NCI-H748 treated with DMSO at 0.1 percent for 48 hours (cell line): ENCODE measurements around the gene ZFHX3.

Experiments
- DNase-seq: peaks from one replicate; lab custom pipeline; 2025; lab: John Stamatoyannopoulos, UW

The ZFHX3 gene

DNA sequence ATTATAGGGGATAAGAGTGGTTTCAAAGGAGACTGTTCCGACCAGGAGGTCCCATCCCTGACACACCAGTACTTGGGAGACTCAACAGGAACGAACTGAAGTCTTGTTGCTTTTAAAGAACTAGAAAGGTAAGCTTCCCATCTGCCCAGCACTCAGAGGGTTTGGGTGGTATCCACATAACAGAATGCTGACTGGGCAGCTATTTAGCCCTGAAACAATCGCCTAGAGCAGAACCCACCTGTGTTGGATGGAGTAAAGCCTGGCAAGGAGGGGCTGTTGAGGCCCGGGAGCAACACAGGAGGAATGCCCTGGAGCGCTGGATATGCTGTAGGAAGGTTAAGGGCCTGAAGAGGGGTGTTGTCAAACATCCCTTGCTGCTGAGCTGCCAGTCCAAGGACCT, 254.9 kb downstream of the ZFHX3 start:
- no peak for DNase-seq

DNA sequence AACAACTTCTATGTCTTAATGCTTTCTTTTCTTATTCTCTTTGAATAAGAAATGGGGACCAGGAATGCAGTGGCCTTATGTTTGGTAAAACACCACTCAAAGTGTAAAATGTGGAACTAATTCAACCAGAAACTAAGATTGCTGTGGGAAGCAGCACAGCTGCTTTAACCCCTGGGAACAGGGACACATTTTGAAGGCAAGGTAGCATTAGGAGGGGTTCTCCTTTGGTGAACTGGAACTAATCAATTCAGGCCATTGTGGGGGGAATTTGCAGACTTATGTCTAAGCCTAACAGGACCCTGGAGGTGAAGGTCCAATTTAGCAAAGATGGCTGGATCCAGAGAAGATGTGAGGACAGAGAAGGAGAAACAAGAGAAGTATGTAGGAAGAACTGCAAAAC, 256.1 kb downstream of the ZFHX3 start:
- no peak for DNase-seq

DNA sequence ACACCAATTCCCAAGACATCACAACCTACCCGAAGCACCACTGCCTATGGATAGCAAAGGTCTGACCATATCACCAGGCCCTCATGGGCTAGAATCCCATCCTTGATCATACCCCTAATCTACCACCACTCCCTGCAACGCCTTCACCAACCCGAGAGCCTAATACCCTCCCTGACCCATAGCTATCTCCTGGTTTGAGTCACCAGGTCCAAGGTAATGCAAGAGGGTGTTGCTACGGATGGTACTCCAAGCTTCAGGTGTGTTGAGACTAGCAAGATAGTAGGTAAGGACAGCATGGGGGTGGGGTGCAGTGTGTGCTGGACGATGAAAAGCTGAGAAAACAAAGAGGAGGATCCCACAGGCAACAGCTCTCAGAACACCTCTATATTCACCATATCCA, 258.0 kb downstream of the ZFHX3 start:
- no peak for DNase-seq

DNA sequence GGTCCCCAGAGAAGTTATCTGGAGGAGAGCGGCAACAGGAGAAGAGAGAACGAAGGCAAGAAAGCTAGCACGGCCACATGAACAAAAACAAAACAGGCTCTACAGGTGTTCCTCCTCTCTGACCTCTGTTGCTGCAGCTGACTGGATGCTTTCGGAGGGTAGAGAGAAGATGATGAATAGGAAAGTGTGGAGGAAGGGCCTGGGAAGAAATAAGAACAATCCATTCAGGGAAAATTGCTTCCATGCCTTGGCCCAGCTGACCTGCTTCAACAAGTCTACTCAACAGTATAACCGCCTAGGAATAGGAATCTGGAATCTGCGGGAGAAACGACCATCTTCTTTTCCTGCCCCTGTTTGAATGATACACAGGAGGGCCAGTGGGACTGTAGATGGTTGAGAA, 258.5 kb downstream of the ZFHX3 start:
- DNase-seq, result no peak

DNA sequence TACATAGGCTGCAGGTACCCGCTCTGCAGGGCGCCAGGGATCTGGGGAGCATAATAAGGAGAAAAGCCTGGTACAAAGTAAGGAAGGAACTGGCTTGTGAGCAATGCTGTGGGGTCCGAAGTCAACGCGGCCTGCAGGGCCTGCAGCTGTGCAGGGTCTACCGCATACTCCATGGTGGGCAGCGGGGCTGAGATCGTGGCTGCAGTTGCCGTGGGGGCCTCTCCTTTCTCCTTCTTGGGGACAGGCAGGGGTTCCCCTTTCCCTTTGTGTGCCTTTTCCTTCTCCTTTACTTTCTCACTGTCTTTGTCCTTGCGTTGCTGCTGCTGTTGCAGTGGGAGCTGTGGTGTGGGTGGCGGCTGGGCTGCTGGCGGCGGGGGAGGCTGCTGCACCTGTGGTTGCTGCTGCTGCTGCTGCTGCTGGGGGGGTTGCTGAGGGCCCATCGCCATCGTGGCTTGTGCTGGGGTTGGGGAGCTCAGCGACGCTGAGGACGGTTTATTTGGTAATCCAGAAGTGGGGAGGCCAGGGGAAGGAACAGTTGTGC, 259.6 kb downstream of the ZFHX3 start:
- no peak for DNase-seq

DNA sequence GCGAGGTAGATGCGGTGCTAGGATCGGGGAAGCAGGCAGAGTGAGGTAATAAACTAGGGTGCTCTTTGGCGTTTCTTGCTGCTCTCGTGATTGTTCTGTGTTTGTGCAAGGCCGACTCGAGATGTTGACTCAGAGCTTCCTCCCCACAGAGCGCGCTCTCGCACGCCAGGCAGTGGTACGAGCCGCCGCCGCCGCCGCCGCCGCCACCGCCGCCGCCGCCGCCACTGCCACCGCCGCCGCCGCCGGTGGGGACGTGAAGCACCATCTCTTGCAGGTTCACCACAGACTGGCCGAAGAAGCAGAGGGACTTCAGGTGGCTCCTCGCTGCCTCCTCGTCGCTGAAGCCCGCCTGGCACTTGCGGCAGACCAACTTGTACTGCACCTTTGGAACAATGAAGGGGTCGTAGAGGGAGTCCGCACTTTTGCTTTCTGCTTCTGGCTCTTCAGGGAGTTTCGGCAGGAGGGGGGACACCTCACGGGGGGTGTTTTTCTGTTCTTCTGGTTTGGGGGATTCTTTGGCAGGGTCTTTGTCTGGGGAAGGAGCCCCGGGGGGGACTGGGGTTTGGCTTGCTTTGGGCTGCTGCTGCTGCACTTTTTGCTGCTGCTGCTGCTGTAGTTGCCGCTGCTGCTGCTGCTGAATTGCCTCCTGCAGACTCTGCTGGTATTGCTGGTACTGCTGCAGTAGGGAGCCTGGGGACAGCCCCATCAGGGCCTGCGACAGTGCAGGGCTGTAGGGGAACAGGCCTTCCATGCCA, 260.2 kb downstream of the ZFHX3 start:
- DNase-seq, result no peak

DNA sequence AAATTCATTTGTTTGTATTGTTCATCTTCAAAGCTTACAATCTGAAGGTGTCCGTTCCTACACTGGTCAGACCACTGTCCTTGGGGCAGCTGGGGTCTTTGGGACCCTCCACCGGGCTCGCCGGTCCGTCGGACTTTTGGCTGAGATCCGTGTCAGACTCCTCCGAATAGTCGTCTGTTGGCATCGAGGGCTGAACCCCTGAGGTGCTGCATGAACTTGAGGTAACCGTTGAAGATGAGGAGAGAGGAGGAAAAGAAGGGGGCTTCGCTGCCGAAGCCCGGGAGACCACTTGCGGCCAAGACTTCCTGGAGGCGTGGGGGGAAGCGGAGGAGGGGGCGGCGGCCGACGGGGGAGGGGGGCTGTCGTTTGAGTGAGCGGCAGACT, 260.8 kb downstream of the ZFHX3 start:
- no peak for DNase-seq

DNA sequence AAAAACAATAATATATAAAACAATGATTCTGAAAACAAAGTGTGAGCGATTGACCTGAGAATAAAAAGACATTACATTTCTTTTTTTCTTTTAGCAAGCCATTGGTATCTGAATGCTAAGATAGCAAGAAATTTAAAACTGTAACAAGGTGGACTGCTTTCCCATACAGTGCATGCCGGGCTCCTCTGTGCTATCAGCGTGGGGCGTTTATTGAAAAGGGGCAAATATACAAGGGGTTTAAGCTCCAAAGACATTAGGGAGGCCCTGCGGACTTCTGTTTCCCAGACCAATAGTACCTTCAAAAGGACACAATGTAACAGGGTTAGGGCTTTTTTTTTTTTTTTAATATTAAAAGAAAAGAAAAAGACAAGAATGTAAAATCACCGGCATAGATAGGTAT, 261.3 kb downstream of the ZFHX3 start:
- no peak for DNase-seq

DNA sequence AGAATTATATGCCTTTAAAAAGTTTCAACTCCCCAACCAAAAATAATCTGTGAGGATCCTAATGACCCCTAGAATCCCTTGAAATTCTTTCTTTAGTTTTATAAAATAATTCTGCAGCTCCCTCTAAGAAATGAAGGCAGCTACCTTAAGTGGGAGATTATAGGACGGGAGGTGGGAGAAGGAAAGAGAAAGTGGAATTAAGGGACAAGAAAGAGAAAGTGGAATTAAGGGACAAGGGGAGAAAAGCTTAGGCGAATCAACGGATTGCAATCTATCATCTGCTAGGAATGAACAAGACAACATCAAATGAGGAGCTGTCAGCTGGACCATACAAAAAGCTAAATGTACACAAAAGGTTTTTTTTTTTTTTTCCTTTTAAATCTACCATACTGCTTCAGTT, 262.0 kb downstream of the ZFHX3 start:
- DNase-seq, result no peak

DNA sequence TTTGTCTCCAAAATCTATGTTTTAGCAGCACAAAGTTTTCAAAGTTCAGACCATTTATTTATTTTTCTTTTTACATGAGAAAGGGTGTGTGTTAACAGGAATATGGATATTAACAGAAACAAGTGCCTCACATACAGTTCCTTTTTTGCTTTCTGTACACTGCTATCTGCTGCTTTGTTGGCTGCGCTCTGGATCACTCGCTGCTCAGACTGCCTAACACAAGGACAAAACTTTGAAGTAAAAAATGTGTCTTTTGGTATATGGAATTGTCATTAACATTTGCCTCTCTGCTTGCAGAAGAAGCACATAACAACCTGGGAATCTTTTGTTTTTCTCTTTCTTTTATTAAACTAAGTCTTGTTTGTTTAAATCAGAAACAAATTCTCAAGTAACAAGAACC, 262.8 kb downstream of the ZFHX3 start:
- DNase-seq, result no peak

DNA sequence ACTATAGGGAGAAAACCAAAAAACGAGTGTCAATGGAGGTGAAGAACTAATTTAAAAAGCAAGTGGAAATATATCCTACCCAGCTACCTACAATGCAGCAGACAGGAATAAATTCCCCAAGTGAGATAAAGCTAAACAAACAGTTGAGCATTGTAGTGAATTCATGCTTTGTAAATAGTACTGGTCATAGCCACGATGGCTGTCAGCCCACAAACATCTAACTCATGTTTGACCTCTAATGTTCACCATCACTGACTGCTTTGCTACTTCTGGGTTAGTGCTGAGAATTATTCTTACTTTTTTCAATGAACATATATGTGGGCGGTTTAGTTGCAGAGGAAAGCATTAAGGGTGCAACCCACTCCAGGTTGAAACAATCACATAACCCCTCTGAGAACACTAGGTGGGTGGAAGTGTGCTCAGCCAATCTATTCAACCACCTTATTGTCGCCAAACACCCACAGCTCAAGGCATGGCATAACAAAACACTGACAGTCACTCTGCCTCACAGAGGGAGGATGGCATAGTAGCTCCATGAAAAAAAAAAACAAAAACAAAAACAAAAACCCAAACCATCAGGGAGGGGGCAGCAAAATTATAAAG, 264.1 kb downstream of the ZFHX3 start:
- DNase-seq, result no peak

DNA sequence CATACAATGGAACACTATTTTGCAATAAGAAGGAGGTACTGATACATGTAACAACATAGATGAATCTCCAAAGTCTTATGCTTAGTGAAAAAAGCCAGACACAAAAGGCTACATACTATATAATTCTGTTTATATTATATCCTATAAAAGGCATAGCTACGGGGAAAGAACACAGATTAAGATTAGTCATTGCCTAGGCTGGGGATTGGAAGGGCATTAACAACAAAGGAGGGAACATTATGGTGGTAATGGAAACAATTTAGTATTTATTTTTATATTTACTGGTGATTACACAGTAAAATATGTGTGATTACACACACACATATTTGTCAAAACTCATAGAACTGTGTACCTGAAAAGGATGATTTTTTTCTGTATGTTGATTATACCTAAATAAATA, 278.1 kb downstream of the ZFHX3 start:
- DNase-seq, result no peak

DNA sequence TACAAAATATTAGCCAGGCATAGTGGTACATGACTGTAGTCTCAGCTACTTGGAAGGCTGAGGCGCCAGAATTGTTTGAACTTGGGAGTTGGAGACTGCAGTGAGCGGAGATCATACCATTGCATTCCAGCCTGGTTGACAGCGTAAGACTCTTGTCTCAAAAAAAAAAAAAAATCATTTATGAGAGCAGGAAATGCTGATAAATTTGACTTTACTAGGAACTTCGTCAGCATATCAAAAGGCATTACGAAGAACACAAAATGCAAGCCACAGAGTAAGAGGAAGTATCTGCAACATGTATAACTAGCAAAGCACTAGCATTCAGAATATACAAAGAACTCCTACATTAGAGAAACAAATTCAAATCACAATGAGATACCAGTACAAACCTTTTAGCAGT, 279.3 kb downstream of the ZFHX3 start:
- DNase-seq, result no peak

DNA sequence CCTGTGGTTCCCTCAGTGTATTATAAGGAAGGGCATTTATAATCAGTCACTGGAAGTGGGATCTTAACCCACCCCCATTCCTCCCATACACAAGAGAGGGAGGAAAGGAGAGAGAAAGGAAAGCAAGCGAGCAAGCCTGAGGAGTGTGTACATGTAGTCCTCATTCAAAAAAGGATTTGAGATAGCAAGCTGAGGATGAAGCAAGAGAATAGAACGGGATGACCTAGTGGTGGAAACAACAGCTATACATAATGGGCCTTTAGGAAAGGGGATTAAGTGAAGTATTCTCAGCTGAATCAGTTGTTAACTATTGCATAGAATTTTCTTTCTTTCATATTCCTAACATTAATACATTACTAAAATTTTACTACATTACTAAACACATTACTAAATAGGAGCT, 281.4 kb downstream of the ZFHX3 start:
- DNase-seq, result no peak

DNA sequence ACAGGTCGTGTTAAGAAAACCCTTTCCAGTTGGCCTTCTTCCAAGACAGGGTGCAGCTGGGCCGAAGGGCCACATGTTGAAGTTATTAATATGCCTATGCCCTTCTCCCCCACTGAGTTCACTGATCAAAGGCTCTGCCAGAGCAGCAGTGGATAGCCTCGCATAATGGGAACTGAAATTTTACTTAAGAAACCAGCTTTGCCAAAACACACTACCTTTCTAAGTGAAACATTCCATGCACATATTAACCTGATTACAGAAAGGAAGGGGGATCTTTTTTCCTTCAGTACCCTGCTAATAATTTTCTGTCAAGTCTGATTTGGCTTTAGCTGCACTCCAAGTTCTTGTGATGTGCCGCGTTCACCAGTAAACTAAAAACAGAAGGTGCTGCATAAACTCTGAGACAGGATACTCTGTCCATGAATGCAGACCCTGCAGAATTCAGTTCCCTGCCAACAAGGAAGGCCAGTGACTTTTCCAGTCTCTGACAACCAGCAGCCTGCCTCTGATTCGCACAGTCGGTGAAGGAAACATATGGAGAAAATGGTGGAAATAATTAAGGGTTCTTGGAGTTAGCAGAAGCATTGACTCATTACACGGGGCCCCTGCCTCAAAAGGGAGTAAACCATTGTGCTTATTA, 283.8 kb downstream of the ZFHX3 start:
- no peak for DNase-seq

DNA sequence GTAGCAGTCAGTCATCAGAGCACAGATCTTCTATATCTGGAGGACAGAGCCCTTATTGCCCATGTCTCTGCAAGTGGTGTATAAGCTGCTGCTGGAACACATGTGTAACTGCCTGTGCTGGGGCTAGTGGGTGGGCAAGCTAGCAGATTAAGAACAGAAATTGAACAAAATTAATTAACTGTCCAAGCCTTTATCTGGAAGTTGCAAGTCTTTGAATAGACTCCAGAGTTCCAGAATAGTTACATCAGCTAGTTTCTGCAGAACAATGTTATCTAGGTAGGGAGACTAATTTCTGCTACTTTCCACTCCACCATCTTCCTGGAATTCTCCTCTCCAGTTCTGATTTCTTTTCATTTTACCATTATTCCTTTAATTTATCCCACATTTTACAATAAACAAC, 287.3 kb downstream of the ZFHX3 start:
- no peak for DNase-seq

DNA sequence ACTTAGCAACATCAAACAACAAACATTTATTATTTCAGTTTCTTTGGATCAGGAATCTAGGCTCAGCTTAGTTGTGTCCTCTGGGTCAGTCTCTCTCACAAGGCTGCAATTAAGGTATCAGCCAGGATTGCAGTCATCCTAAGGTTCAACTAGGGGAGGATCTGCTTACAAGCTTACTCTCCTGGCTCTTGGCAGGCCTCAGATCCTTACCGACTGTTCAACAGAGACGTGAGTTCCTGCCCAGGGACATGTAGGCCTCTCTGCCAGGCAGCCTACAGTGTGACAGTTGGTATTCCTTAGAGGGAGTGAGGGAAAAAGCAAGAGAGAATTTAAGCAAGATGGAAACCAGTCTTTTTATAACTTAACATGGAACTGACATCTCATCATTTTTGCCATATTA, 294.0 kb downstream of the ZFHX3 start:
- no peak for DNase-seq

DNA sequence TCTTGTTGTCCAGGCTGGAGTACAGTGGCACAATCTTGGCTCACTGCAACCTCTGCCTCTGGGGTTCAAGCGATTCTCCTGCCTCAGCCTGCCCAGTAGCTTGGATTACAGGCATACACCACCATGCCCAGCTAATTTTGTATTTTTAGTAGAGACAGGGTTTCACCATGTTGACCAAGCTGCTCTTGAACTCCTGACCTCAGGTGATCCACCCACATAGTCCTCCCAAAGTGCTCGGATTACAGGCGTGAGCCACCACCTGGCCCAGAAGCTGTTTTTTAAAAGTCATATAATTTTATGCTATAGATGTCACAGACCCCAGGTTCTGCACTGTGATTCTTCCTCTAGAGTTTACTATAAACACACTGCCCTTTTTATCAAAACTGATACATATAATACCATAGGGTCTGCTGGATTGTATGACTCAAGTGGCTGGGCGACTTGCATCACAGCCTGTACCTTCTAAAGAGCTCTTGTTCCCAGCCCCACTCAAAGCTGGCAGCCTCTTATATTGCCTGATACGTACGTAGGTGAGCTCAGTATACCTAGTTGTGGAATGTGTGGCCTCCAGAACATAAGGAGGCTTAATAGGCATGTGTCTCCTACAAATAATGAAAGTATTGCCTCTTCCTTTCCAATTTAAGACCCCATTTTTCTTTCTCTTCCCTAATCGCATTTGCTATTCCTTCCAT, 295.8 kb downstream of the ZFHX3 start:
- no peak for DNase-seq

DNA sequence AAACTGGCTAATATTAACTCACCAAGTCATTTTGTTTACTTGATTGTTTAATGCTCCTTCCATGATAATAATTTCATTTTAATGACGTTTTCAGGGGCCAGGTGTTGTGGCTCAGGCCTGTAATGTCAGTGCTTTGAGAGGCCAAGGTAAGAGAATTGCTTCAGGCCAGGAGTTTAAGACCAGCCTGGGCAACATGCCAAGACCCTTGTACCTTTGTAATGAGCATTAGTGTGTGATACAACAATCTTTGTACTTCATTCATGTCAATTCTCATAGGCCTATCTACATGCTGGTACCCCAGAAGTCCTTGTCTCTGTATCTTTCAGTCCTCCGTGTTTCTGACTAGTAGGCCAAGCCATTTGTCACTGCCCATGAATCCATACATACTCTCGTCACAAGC, 296.9 kb downstream of the ZFHX3 start:
- DNase-seq, result peak; percentile 18

DNA sequence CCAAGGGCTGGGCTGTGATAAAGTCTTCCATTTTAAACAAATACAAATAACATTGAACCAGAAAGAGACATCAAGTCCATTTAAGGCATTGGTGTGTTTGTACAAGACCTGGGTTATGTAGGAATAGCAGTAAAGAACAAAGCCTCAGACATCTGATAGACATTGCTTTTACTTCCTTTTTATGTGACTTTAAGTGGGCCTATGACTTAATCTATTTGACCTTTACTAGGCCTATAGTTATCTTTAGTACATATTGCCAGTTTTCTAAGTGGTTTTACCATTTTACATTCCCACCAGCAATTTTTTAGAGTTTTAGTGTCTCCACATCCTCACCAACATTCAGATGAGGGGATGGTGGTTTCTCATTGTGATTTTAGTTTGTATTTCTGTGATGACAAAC, 298.8 kb downstream of the ZFHX3 start:
- no peak for DNase-seq

DNA sequence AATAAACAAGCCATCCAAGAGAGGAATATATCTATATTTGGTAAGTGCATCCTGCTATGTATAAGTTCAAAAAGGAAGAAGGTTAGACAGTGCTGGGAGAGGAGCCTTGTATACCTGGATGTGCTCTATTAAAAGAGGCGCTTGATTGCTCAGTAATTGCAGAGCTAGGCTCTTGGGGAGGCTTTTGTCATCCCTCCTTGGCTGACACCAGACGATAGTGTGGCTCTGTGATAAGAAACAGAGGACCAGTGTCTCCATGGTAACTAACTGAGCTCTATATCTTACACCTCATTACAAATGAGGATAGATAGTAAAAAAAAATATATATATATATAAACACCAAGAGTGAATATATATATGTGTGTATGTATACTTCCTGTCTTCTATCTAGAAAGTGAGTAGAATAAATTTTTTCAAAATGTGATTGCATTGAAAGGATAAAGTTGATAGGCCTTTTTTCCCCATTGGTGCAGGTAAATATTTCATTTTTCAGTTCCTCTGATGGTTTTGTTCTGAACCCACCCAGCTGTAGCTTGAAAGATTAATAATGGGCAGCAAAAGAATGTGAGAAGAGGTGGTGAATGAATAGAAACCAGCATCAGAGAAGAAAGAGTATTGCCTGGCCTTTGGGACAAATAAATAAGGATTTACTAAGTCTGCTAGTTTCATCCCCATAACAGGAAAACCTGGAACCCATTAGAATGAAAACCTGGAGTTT, 303.7 kb downstream of the ZFHX3 start:
- no peak for DNase-seq
